HL-60 (cell line): ENCODE results near the gene E2F2.
A peak's percentile ranks its signal among the peaks of the same experiment; 100 is the strongest.
"Not testable (repeated sequence)": the region's sequence is repeated elsewhere in the genome, so short reads cannot be mapped to it uniquely, and the experiment has no call there.

ENCODE experiments used
- DNase-seq, 2 experiments: peaks; one replicate each; pipeline ENCODE4 v3.0.0-alpha.2; 2010 to 2020; ENCODE audit warnings: low read depth in 1 of 2, low spot score in 1 of 2
- H3K27ac ChIP-seq: fragments of 250-450 bp; sonication (Bioruptor Pico); replicated peaks from 2 replicates; pipeline ENCODE4 v1.5.1; 2020; ENCODE audit warnings: mild to moderate bottlenecking, moderate library complexity
- H3K27me3 ChIP-seq: fragments of 250-450 bp; sonication (Bioruptor Pico); 2 replicates; pipeline ENCODE4 v1.5.1; 2021; ENCODE audit warnings: mild to moderate bottlenecking, moderate library complexity; ENCODE audit not compliant: insufficient read depth, poor library complexity, severe bottlenecking
- H3K4me3 ChIP-seq: replicated peaks from 2 replicates; pipeline ENCODE4 v1.5.1; 2011; ENCODE audit warnings: mild to moderate bottlenecking, control low read depth, low read length; ENCODE audit not compliant: insufficient read depth
- CTCF ChIP-seq: IDR thresholded peaks from one replicate; pipeline ENCODE4 v1.5.1; 2011; ENCODE audit warnings: low read length, control low read depth, inconsistent platforms; ENCODE audit not compliant: insufficient read depth
- GABPA ChIP-seq: IDR thresholded peaks from 2 replicates; pipeline ENCODE4 v1.6.1; 2012; ENCODE audit warnings: low read depth
- POLR2AphosphoS5 ChIP-seq: IDR thresholded peaks from 2 replicates; pipeline ENCODE4 v1.6.1; 2012; ENCODE audit warnings: low read depth
- SPI1 ChIP-seq: IDR thresholded peaks from 2 replicates; pipeline ENCODE4 v1.6.1; 2012; ENCODE audit warnings: low read depth, mild to moderate bottlenecking, borderline replicate concordance
- TF ChIP-seq, protein P1 (sequence below): IDR thresholded peaks from 2 replicates; pipeline ENCODE4 v1.6.1; 2012; ENCODE audit warnings: low read depth; ENCODE audit not compliant: insufficient replicate concordance

E2F2 gene

DNA sequence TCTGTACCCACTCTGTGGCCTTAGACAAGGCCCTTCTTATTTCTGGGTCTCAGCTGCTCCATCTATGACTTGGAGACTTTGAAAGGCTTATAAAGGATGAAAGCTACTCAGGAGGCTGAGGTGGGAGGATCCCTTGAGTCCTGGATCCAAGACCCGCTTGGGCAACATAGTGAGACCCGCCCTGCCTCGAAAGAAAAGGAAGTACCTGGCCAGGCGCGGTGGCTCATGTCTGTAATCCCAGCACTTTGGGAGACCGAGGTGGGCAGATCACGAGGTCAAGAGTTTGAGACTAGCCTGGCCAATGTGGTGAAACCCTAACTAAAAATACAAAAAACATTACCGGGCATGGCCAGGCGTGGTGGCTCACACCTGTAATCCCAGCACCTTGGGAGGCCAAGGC, 14.8 kb upstream of the E2F2 start:
- TF ChIP-seq SPI1, result no peak
- TF ChIP-seq CTCF, result no peak
- no peak overlapping the region for H3K27ac ChIP-seq
- DNase-seq, result no peak
- H3K4me3 ChIP-seq, result no peak overlapping the region
- H3K27me3 ChIP-seq, result peaks cover 16% of the 10 kb centered on the region

DNA sequence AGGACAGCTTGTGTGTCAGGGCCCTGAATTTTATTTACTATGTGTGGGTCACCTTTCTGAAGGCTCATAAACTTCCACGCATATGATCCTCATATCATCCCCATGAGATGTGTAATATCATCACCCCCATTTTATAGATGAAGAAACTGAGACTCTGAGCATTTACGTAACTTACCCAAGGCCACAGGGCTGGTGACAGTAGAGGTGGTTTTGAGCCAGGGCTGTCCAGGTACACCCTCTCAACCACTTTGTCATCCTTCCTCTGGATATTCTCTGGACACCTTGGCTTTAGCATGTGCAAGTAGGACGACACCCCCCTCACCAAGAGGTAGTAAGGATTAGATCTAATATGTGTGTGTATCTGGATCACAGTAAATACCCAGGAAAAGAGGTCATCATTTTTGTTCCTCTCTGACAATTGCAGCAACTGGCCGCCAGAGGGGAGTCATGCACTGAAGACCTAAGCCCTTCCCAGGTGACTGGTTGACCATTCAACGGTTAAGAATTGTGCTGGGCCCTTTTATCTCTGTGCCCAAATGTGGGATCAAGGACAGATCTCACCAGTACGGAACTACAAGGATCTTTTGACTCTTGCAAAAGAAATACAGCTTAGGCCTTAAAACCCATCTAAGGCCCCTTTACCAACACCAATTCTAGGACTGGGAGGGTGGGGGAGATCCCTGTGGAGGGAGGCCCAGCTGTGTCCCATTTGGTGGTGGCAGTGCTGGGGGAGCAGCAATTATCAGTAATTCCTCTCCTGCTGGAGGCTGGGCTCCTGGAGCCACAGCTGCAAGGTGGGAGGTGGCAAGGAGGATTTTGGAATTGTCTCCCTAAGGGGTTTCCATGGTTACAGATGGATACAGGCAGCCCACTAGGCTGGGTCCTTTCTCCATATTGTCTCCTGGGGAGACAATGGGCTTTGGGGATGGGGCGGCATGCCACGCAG, 13.7 kb upstream of the E2F2 start:
- no peak overlapping the region for H3K4me3 ChIP-seq
- TF ChIP-seq, protein P1, sequence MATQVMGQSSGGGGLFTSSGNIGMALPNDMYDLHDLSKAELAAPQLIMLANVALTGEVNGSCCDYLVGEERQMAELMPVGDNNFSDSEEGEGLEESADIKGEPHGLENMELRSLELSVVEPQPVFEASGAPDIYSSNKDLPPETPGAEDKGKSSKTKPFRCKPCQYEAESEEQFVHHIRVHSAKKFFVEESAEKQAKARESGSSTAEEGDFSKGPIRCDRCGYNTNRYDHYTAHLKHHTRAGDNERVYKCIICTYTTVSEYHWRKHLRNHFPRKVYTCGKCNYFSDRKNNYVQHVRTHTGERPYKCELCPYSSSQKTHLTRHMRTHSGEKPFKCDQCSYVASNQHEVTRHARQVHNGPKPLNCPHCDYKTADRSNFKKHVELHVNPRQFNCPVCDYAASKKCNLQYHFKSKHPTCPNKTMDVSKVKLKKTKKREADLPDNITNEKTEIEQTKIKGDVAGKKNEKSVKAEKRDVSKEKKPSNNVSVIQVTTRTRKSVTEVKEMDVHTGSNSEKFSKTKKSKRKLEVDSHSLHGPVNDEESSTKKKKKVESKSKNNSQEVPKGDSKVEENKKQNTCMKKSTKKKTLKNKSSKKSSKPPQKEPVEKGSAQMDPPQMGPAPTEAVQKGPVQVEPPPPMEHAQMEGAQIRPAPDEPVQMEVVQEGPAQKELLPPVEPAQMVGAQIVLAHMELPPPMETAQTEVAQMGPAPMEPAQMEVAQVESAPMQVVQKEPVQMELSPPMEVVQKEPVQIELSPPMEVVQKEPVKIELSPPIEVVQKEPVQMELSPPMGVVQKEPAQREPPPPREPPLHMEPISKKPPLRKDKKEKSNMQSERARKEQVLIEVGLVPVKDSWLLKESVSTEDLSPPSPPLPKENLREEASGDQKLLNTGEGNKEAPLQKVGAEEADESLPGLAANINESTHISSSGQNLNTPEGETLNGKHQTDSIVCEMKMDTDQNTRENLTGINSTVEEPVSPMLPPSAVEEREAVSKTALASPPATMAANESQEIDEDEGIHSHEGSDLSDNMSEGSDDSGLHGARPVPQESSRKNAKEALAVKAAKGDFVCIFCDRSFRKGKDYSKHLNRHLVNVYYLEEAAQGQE, result no peak
- TF ChIP-seq CTCF (peak; percentile 86), POLR2AphosphoS5 (no peak), SPI1 (no peak), GABPA (no peak)
- H3K27ac ChIP-seq, result no peak overlapping the region
- H3K27me3 ChIP-seq, result peaks cover 16% of the 10 kb centered on the region
- peak in 1 of 2 experiments; percentile 74 for DNase-seq

GRCh38 chr1:23543707-23544443, 12.8 kb upstream of the E2F2 start:
- DNase-seq, result no peak
- no peak for TF ChIP-seq CTCF
- TF ChIP-seq, protein P1, result no peak
- no peak for TF ChIP-seq GABPA
- no peak for TF ChIP-seq SPI1
- no peak for TF ChIP-seq POLR2AphosphoS5
- peaks cover 16% of the 10 kb centered on the region for H3K27me3 ChIP-seq
- no peak overlapping the region for H3K4me3 ChIP-seq
- no peak overlapping the region for H3K27ac ChIP-seq

DNA sequence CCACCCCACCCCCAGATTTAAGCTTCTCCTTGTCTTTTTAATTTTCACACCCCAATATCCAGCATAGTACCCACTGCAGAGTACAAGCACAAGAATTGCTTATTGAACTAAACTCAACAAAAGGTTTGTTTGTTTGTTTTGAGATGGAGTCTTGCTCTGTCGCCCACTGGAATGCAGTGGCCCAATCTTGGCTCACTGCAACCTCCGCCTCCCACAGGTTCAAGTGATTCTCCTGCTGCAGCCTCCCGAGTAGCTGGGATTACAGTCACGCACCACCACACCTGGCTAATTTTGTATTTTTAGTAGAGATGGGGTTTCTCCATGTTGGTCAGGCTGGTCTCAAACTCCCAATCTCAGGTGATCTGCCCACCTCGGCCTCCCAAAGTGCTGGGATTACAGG, 11.9 kb upstream of the E2F2 start:
- H3K27me3 ChIP-seq, result peaks cover 12% of the 10 kb centered on the region
- not testable (repeated sequence) for H3K27ac ChIP-seq, H3K4me3 ChIP-seq, DNase-seq
